ENCODE data around the gene TRIM8.

GRCh38 chr10:102635377-102635776 is 8.9 kb upstream of the TRIM8 start:
- TF ChIP-seq, protein P1, sequence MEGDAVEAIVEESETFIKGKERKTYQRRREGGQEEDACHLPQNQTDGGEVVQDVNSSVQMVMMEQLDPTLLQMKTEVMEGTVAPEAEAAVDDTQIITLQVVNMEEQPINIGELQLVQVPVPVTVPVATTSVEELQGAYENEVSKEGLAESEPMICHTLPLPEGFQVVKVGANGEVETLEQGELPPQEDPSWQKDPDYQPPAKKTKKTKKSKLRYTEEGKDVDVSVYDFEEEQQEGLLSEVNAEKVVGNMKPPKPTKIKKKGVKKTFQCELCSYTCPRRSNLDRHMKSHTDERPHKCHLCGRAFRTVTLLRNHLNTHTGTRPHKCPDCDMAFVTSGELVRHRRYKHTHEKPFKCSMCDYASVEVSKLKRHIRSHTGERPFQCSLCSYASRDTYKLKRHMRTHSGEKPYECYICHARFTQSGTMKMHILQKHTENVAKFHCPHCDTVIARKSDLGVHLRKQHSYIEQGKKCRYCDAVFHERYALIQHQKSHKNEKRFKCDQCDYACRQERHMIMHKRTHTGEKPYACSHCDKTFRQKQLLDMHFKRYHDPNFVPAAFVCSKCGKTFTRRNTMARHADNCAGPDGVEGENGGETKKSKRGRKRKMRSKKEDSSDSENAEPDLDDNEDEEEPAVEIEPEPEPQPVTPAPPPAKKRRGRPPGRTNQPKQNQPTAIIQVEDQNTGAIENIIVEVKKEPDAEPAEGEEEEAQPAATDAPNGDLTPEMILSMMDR (IDR thresholded peaks at IDR 0.05; ENCODE audit: low read length), result no peak
- no peak for TF ChIP-seq EZH2 (IDR thresholded peaks at IDR 0.05; ENCODE audit: borderline replicate concordance, low read length)
